K562 (cell line): ENCODE data around the gene VWA5B1. TPM values are rescaled to one million over a fixed set of nuclear protein-coding genes. Genes with fewer than 3 reads are reported as not detected.

Experiments
- ATAC-seq: fragments of 200-7000 bp; cut with Tn5 transposase; 3 replicates; pipeline ENCODE4 v1.9.1; 2020; ENCODE audit warnings: moderate library complexity
- BruUV-seq: library from RNA; stranded (reverse); fragments of 400-500 nt; replicated peaks from 2 replicates; lab custom pipeline; 2021; lab: Mats Ljungman, UMichigan
- CTCF ChIA-PET: fragments of 300-600 bp; formaldehyde crosslinking; extraction: SDS; loops from one replicate; lab custom pipeline; 2021; ENCODE audit warnings: low intra/inter-chr PET ratio; lab: Yijun Ruan, JAX
- POLR2A ChIA-PET: fragments of 300-600, 350-650 bp; sonication (Branson Sonifier 250); formaldehyde crosslinking; extraction: SDS; loops from one replicate; lab custom pipeline; 2021; ENCODE audit warnings: antibody characterized with exemption, inconsistent platforms; lab: Yijun Ruan, JAX
- DNase-seq, 4 experiments: peaks; one replicate each; pipeline versions ENCODE4 v3.0.0 to v3.0.0-alpha.2; 2011 to 2018; ENCODE audit warnings: low spot score in 3 of 4, mixed read lengths in 3 of 4; ENCODE audit errors: extremely low read depth in 1 of 4
- FAIRE-seq: peaks from 2 replicates; lab custom pipeline; 2011; peaks lifted over from hg19 to GRCh38; lab: Jason Lieb, UNC
- H2AFZ ChIP-seq: 2 replicates; pipeline ENCODE4 v1.6.0; 2011; ENCODE audit warnings: low read depth, low read length, control low read depth, inconsistent platforms
- H3K27ac ChIP-seq: fragments of 200-600 bp; 3 replicates; pipeline ENCODE4 v1.8.0; 2011; ENCODE audit warnings: low read depth, mild to moderate bottlenecking, control low read depth, inconsistent platforms, low read length, moderate library complexity, mixed read lengths; ENCODE audit errors: extremely low read depth
- H3K27me3 ChIP-seq, 2 experiments: fragments of 300-600 bp in 1 of 2; 2 replicates in 1 of 2; 3 replicates in 1 of 2; pipeline versions ENCODE4 v1.6.0 to v1.8.0; 2011; ENCODE audit warnings: inconsistent platforms in 2 of 2, low read length in 2 of 2, mild to moderate bottlenecking in 1 of 2, mixed read lengths in 1 of 2, moderate library complexity in 1 of 2; ENCODE audit not compliant: control insufficient read depth in 2 of 2, insufficient read depth in 2 of 2
- H3K36me3 ChIP-seq: fragments of 300-600 bp; 3 replicates; pipeline ENCODE4 v1.8.0; 2011; ENCODE audit warnings: mild to moderate bottlenecking, low read length, inconsistent platforms; ENCODE audit not compliant: control insufficient read depth, insufficient read depth
- H3K4me1 ChIP-seq, 2 experiments: fragments of 200-600 bp in 1 of 2; replicated peaks in 1 of 2; 2 replicates in 1 of 2; 3 replicates in 1 of 2; pipeline versions ENCODE4 v1.5.1 to v1.8.0; 2011; ENCODE audit warnings: inconsistent platforms in 2 of 2, low read length in 2 of 2, mild to moderate bottlenecking in 1 of 2, mixed read lengths in 1 of 2, moderate library complexity in 1 of 2; ENCODE audit not compliant: control insufficient read depth in 2 of 2, insufficient read depth in 2 of 2
- H3K4me2 ChIP-seq: 2 replicates; pipeline ENCODE4 v1.6.1; 2011; ENCODE audit warnings: low read length, control low read depth, inconsistent platforms, mixed read lengths; ENCODE audit not compliant: insufficient read depth
- H3K4me3 ChIP-seq: fragments of 200-600 bp; sonication (generic), shearing (Covaris generic); 2 replicates; pipeline ENCODE4 v1.5.1; 2016; ENCODE audit warnings: control low read depth, inconsistent platforms
- H3K79me2 ChIP-seq: fragments of 200-600 bp; 3 replicates; pipeline ENCODE4 v1.8.0; 2011; ENCODE audit warnings: low read length, inconsistent platforms; ENCODE audit not compliant: control insufficient read depth, insufficient read depth
- H3K9ac ChIP-seq, 2 experiments: 2 replicates each; pipeline versions ENCODE4 v1.6.0 to v1.6.1; 2011; ENCODE audit warnings: low read depth in 2 of 2, low read length in 2 of 2, control low read depth in 1 of 2, inconsistent platforms in 1 of 2, mild to moderate bottlenecking in 1 of 2, mixed read lengths in 1 of 2; ENCODE audit not compliant: insufficient read depth in 1 of 2
- H3K9me1 ChIP-seq: one replicate; pipeline ENCODE4 v1.6.0; 2011; ENCODE audit warnings: inconsistent platforms, mild to moderate bottlenecking, low read length, moderate library complexity; ENCODE audit not compliant: control insufficient read depth, insufficient read depth
- H3K9me3 ChIP-seq: replicated peaks from 2 replicates; pipeline ENCODE4 v1.5.1; 2011; ENCODE audit warnings: low read depth, low read length, inconsistent platforms; ENCODE audit not compliant: control insufficient read depth, insufficient read depth
- H4K20me1 ChIP-seq: replicated peaks from 2 replicates; pipeline ENCODE4 v1.6.1; 2011; ENCODE audit warnings: low read length, inconsistent platforms, mixed read lengths; ENCODE audit not compliant: control insufficient read depth, insufficient read depth
- E2F3 ChIP-seq: fragments of 250-450 bp; sonication (Bioruptor Pico); IDR thresholded peaks from 2 replicates; pipeline ENCODE4 v1.4.0; 2020; ENCODE audit warnings: mild to moderate bottlenecking
- NEUROD1 ChIP-seq: fragments of 150-350 bp; IDR thresholded peaks from 2 replicates; pipeline ENCODE4 v1.6.1; 2014; ENCODE audit warnings: borderline replicate concordance, low read length, low read depth; ENCODE audit not compliant: partially characterized antibody
- PTBP1 ChIP-seq: fragments of 200-400 bp; formaldehyde crosslinking; IDR thresholded peaks from 2 replicates; pipeline ENCODE4 v1.6.1; 2017; ENCODE audit warnings: low read depth, low read length
- RFX1 ChIP-seq: fragments of 450-650 bp; IDR thresholded peaks from 2 replicates; pipeline ENCODE4 v1.6.1; 2016; ENCODE audit warnings: mild to moderate bottlenecking, moderate library complexity
- SRSF7 ChIP-seq: fragments of 200-400 bp; formaldehyde crosslinking; optimal IDR thresholded peaks from 2 replicates; pipeline ENCODE3; 2017; ENCODE audit warnings: mild to moderate bottlenecking, low read depth, low read length
- ZNF133 ChIP-seq: fragments of 250-450 bp; sonication (Bioruptor Pico); IDR thresholded peaks from 2 replicates; pipeline ENCODE4 v1.4.0; 2020; ENCODE audit warnings: mild to moderate bottlenecking
- WGBS: fragments of 100-300 bp; shearing (Covaris generic); methylation state at CpG from one replicate; pipeline ENCODE4 v1.1.6; 2016; ENCODE audit warnings: low coverage, mixed read lengths; ENCODE audit not compliant: insufficient coverage; ENCODE audit errors: missing lambda C conversion rate; 5-methylcytosine and 5-hydroxymethylcytosine counted together
- in situ Hi-C: fragments of 300-500 bp; cut with MboI; formaldehyde crosslinking; loops from 4 replicates; pipeline ENCODE4 v1.15.0; 2018; ENCODE audit warnings: inconsistent platforms, mixed read lengths
- intact Hi-C: fragments of 100-400 bp; cut with micrococcal nuclease; formaldehyde crosslinking; loops from 2 replicates; pipeline ENCODE4 v1.14.2; 2022
- polyA plus RNA-seq, 8 experiments: library from polyadenylated mRNA; depleted of rRNA in 4 of 8; stranded (reverse) in 5 of 8; unstranded in 3 of 8; fragments of >200 nt; fragmentation: Nextera tagmentation in 2 of 8; fragmentation: Illumina TruSeq in 1 of 8; extraction: Ambion mirVana in 2 of 8; extraction: Trizol in 1 of 8; gene quantifications; 2 replicates each; pipeline versions ENCODE4 v1.2.1 to v1.2.3, GENCODE V29; 2011 to 2014; ENCODE audit warnings: inconsistent platforms in 1 of 8, missing spikeins in 1 of 8
- total RNA-seq, 7 experiments: library from RNA; depleted of rRNA in 6 of 7; stranded (reverse); fragments of >200 nt in 6 of 7; fragmentation: Illumina TruSeq in 2 of 7; extraction: Trizol in 2 of 7; gene quantifications; 2 replicates each; pipeline versions ENCODE4 v1.2.1 to v1.2.3, GENCODE V29; 2011 to 2021; ENCODE audit warnings: low replicate concordance in 1 of 7
- TF ChIP-seq, protein P1 (sequence below): fragments of 450-650 bp; IDR thresholded peaks from 2 replicates; pipeline ENCODE4 v1.6.1; 2016
- TF ChIP-seq, protein P2 (sequence below): sonication (generic); formaldehyde crosslinking; IDR thresholded peaks from 2 replicates; pipeline ENCODE4 v1.8.0; 2023; ENCODE audit warnings: mild to moderate bottlenecking, missing genetic modification reagents

The VWA5B1 gene
- total and polyA plus RNA-seq, 9 of the 15 experiments (the other 6 are each of a cell fraction or from before 2014, with no cell fraction given): not detected

DNA sequence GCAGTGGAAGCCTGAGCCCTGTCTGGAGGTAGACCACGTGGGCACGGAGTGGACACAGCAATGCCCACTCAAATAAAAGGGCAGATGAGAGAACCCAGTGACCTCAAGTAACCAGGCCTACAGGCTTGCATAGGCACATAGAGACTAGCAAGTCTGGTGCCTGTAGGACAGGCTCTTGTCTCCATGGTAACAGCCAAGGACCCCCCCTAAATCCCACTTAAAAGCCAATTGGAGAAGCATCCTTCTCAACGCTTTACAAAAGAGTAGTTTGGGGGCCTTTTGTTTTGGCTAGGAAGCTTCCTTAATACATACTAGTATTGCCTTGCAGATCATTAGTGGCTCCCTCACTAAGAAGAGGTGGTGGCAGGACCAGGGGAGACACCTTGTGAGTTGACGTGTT, 63.9 kb downstream of the VWA5B1 start:
- Histone ChIP-seq H3K4me1 (no peaks in the 10 kb centered on the region), H3K27ac (no peak overlapping the region), H3K4me3 (no peak overlapping the region), H3K9me3 (no peaks in the 10 kb centered on the region), H3K9ac (no peak overlapping the region), H3K36me3 (no peaks in the 10 kb centered on the region), H3K27me3 (peaks cover 34 to 82% of the 10 kb centered on the region in 2 experiments), H2AFZ (no peak overlapping the region), H4K20me1 (peaks cover 14% of the 10 kb centered on the region; the same call in 1 of the 2 replicates), H3K79me2 (no peaks in the 10 kb centered on the region), H3K4me2 (no peak overlapping the region), H3K9me1 (peaks cover 3% of the 10 kb centered on the region)
- BruUV-seq: no TSS peak
- WGBS: under 1% methylated on average over 4 of the region's 4 CpGs
- in situ Hi-C loops (no loop called here), intact Hi-C loops (no loop called here)
- POLR2A ChIA-PET: no interaction called here
- no peak for FAIRE-seq
- TF ChIP-seq RFX1 (peak; percentile 50), NEUROD1 (no peak)
- TF ChIP-seq, protein P1, sequence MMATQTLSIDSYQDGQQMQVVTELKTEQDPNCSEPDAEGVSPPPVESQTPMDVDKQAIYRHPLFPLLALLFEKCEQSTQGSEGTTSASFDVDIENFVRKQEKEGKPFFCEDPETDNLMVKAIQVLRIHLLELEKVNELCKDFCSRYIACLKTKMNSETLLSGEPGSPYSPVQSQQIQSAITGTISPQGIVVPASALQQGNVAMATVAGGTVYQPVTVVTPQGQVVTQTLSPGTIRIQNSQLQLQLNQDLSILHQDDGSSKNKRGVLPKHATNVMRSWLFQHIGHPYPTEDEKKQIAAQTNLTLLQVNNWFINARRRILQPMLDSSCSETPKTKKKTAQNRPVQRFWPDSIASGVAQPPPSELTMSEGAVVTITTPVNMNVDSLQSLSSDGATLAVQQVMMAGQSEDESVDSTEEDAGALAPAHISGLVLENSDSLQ: no peak
- no peak for DNase-seq
- CTCF ChIA-PET: no interaction called here
- no peak for ATAC-seq

DNA sequence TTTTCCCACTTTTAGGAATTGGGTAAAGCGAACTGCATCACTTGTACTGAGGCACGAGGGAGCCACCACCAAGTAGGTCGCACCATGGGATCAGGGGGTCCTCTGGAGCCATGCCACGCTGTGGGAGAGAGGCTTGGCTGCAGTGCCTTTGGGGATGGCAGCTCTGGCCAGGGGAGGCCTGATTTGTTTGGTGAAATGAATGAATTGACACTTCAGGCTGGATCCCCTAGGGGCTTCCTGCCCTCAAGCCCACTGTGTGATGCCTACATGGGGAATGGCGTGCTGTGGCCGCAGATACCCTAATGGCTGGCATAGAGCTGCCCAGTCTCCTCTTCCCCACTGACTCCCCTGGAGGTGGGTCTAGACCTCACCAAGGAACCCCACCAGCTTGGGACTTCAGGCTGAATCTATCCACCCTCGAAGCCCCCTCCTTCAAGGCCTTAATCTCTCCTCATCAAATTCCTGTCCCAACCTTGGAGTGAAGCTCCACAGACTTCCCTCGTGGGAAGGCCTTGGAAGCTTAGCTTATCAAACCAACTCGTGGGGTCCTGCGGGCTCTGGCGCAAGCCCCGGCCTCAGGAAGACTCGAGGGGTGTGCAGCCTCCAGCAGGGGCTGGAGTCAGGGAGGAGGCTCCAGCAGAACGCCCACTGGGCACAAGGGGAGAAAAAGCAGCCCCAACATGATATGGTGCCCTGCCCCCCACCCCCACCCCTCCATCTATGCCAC, 64.6 kb downstream of the VWA5B1 start:
- Histone ChIP-seq H3K27me3 (peaks cover 33 to 80% of the 10 kb centered on the region in 2 experiments), H3K4me3 (no peak overlapping the region), H3K9me1 (peaks cover 3% of the 10 kb centered on the region), H4K20me1 (peaks cover 17% of the 10 kb centered on the region), H3K79me2 (no peaks in the 10 kb centered on the region), H2AFZ (no peak overlapping the region), H3K27ac (no peak overlapping the region), H3K4me1 (no peaks in the 10 kb centered on the region), H3K4me2 (no peak overlapping the region), H3K9me3 (no peaks in the 10 kb centered on the region), H3K36me3 (no peaks in the 10 kb centered on the region), H3K9ac (no peak overlapping the region)
- FAIRE-seq: no peak
- in situ Hi-C loops: no loop called here
- no peak for ATAC-seq
- intact Hi-C loops: no loop called here
- DNase-seq: no peak
- BruUV-seq: no TSS peak
- ChIA-PET CTCF (no interaction called here), POLR2A (interaction anchor here (0.6 kb wide), 1 partner anchor 40 kb away, joined by 4 read pairs; no protein-coding TSS in a partner anchor)
- WGBS: under 1% methylated on average over 13 of the region's 14 CpGs
- no peak for TF ChIP-seq SRSF7
- no peak for TF ChIP-seq ZNF133 (CRISPR knock-in tag)
- TF ChIP-seq, protein P2, sequence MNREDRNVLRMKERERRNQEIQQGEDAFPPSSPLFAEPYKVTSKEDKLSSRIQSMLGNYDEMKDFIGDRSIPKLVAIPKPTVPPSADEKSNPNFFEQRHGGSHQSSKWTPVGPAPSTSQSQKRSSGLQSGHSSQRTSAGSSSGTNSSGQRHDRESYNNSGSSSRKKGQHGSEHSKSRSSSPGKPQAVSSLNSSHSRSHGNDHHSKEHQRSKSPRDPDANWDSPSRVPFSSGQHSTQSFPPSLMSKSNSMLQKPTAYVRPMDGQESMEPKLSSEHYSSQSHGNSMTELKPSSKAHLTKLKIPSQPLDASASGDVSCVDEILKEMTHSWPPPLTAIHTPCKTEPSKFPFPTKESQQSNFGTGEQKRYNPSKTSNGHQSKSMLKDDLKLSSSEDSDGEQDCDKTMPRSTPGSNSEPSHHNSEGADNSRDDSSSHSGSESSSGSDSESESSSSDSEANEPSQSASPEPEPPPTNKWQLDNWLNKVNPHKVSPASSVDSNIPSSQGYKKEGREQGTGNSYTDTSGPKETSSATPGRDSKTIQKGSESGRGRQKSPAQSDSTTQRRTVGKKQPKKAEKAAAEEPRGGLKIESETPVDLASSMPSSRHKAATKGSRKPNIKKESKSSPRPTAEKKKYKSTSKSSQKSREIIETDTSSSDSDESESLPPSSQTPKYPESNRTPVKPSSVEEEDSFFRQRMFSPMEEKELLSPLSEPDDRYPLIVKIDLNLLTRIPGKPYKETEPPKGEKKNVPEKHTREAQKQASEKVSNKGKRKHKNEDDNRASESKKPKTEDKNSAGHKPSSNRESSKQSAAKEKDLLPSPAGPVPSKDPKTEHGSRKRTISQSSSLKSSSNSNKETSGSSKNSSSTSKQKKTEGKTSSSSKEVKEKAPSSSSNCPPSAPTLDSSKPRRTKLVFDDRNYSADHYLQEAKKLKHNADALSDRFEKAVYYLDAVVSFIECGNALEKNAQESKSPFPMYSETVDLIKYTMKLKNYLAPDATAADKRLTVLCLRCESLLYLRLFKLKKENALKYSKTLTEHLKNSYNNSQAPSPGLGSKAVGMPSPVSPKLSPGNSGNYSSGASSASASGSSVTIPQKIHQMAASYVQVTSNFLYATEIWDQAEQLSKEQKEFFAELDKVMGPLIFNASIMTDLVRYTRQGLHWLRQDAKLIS (CRISPR knock-in tag): no peak
- TF ChIP-seq E2F3 (CRISPR knock-in tag): no peak
- TF ChIP-seq PTBP1: no peak
